ENCODE measurements around the gene RIPK3.
"Not testable (repeated sequence)": the region's sequence is repeated elsewhere in the genome, so short reads cannot be mapped to it uniquely, and the experiment has no call there.

The RIPK3 gene

GRCh38 chr14:24343795-24344660 is 4.2 kb upstream of the RIPK3 start:
- FAIRE-seq: no peak

DNA sequence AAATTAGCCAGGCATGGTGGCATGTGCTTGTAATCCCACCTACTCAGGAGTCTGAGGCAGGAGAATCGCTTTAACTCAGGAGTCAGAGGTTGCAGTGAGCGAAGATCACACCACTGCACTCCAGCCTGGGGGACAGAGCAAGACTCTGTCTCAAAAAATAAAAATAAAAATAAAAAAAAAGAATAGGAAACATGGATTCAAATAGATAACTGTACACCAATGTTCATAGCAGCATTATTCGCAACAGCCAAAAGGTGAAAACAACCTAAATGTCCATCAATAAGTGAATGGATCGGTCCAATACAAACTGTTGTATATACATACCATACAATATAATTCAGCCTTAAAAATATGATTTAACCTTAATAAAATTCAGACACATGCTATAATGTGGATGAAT is 3.1 kb upstream of the RIPK3 start:
- FAIRE-seq: no peak

- no peak for FAIRE-seq
Observed at GRCh38 chr14:24340606-24341005, 815 bp upstream of the RIPK3 start.

DNA sequence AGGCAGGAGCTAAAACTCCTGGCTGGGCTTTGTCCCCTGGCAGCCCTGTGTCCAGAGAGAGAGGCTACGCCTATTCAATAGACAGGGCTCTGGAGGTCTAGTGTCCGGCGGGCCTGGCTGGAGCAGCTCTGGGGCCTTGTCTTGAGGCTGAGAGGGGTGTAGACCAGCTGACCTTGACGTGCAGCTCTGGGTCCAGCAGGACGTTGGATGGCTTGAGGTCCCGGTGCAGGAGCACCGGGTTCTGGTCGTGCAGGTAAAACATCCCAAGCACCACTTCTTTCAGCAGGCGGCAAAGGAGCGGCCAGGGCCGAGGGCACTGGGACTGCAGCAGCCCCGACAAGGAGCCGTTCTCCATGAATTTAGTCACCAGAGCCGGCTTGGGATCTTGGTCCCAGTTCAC is 948 bp downstream of the RIPK3 start:
- FAIRE-seq: no peak

DNA sequence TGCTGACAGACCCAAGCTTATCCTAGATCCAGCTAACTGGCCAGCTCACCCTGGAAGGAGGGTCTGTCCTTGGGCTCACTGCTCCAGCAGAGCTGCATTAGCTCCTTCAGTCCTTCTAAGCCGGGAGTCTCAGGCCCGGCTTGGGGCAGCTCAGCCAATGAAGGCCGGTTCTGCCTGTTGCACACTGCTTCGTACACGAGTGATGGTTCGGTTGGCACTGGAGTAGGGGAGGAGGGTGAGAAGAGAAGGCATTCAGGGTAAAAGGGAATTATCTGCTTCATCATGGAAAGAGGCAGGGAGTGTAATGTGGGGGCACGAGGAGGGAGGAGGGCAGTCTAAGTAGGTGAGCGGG is 2.0 kb downstream of the RIPK3 start:
- no peak for FAIRE-seq

DNA sequence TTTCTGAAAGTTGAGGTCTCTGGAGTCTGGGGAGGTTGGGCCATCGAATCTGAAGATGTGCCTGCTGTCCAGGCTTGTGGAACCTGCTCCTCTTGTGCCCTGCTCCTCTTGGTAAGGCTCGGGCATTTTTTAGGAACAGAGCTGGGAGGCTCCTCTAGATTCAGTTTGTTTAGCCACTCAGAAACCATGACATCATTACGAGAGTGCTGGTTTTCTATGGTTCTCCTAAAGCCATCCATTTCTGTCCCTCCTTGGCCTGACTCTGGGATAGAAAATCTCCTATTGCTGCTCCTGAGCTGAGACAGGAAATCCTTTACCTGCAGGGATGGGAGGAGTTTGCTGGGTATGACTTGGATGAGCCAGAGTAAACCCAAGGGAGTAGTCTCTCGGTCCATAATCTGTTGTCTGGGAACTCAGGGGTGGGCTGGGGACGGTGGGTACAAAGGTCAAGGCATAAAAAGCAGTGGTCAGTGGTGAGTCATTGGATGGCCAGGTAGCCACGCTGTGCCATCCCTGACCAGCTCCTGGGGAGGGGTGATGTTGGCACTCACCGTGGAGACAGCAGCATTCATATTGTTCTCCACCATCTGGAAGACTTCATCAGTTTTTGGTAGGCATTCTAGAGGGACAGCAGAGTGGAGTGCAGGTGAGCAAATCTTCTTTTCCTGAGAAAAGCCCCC is 2.5 kb downstream of the RIPK3 start:
- no peak for FAIRE-seq

DNA sequence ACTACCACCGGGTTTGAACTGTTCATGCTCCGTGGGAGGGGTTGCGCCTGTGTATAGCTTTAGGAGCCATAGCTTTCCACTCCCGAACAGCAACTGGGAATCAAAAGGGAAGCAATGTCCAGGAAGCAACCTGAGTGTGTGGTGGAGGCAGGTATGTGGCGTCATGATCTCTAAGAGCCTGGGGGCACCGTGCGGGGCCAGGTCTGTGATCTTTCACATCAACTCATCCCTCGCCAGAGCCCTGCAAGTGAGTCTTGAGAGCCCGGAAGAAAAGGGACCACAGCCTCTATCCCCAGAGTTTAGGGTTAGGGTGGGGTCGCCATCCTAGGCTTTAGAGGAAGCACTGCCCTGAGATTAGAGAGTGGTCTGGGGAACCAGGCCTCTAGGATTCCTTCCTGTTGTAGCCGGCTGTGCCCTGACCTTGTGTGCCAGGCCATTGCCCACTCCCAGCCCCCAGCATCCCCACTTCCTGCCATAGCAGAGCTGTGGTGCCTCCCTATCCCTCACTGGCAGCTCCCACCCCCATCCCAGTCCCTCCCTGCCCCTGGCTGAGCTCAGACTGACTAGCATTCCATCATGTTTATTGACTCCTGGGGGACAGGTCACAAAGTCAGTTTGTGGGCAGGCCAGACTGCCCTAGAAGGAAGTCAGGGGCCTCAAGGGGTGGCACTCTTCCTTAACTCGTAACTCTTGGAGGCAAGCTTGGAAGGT is 4.2 kb downstream of the RIPK3 start:
- no peak for FAIRE-seq

- FAIRE-seq: no peak
Observed at GRCh38 chr14:24334431-24335291, 5.1 kb downstream of the RIPK3 start, which contains the start of gene ADCY4. ADCY4 (minus strand) TSS chr14:24335071; CDS start chr14:24334652, 419 bp downstream.

- FAIRE-seq: no peak
Observed at GRCh38 chr14:24332268-24332993, 7.4 kb downstream of the RIPK3 start.

GRCh38 chr14:24331731-24332267 is 8.0 kb downstream of the RIPK3 start:
- no peak for FAIRE-seq

- FAIRE-seq: no peak
Observed at GRCh38 chr14:24330973-24331674, 8.7 kb downstream of the RIPK3 start.

GRCh38 chr14:24329736-24330135 is 10.1 kb downstream of the RIPK3 start:
- no peak for FAIRE-seq

GRCh38 chr14:24329073-24329663 is 10.6 kb downstream of the RIPK3 start:
- no peak for FAIRE-seq

DNA sequence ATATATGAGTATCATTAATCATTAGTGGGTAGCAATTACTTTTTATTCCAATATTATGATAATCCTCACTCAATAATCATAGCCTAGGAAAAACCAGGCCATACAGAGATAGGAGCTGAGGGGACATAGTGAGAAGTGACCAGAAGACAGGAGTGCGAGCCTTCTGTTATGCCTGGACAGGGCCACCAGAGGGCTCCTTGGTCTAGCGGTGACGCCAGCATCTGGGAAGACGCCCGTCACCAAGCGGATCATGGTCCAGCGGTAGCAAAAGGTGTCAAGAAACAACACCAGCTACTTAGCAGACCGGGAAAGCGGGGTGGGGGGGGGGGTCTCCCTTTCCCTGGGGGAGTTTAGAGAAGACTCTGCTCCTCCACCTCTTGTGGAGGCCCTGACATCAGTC is 11.9 kb downstream of the RIPK3 start:
- not testable (repeated sequence) for FAIRE-seq

GRCh38 chr14:24327303-24327702 is 12.5 kb downstream of the RIPK3 start:
- no peak for FAIRE-seq

- FAIRE-seq: no peak
Observed at GRCh38 chr14:24325963-24326362, 13.8 kb downstream of the RIPK3 start.

DNA sequence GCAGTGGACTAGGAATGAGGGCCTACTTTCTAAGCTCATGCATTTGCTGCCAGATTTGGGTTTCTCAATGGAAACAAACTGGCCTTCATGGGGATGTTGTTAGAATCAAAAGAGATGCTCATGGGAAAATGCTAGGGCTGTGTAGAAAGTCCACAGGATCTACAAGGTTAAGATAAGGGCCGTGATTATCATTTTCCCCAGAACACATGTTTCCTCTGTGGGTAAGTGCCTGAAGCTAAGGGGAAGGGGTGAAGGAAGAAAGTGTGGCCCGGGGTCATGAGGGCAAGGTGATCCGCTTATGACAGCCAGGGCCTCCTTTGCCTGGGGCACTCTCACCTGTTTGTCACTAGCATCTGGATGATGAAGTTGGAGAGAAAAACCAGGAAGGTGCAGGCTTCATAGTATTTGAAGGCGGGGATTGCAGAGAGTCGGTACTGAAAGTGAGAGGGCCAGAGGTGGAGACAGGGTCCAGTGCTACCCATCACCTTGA is 14.7 kb downstream of the RIPK3 start:
- no peak for FAIRE-seq

- no peak for FAIRE-seq
Observed at GRCh38 chr14:24324024-24324423, 15.8 kb downstream of the RIPK3 start.

- no peak for FAIRE-seq
Observed at GRCh38 chr14:24323341-24323740, 16.4 kb downstream of the RIPK3 start.

DNA sequence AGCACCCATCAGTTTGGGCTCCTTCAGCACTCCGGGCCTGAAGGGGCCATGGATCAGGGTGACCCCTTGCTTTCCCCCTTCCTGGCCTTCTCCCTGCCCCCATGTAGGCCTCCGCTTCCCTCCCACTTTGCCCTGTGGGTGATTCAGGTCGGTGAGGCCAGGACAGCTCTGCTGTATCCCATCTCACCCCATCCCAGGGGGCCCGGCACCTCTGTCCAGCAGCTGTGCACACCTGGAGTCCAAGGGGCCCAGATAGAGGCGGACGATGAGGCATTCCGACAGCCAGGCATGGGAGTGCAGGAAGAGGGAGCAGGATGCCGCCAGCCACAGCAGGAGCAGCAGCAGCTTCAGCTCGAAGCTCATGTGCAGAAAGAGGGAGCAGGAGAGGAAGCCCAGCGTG is 17.1 kb downstream of the RIPK3 start:
- FAIRE-seq: no peak

All from colon (tissue), 2 donors.